IPS-18a (cell line): ENCODE measurements around the gene NLN.

Experiments used
- H3K27ac ChIP-seq: one replicate; pipeline ENCODE4 v1.5.1; 2013; ENCODE audit warnings: low read length
- H3K27me3 ChIP-seq: one replicate; pipeline ENCODE4 v1.6.1; 2013; ENCODE audit warnings: mild to moderate bottlenecking, low read length; ENCODE audit not compliant: control insufficient read depth, insufficient read depth
- H3K36me3 ChIP-seq: one replicate; pipeline ENCODE4 v1.6.1; 2013; ENCODE audit warnings: low read depth, low read length; ENCODE audit not compliant: control insufficient read depth
- H3K4me1 ChIP-seq: one replicate; pipeline ENCODE4 v1.6.1; 2013; ENCODE audit warnings: low read depth, low read length; ENCODE audit not compliant: control insufficient read depth
- H3K4me3 ChIP-seq: one replicate; pipeline ENCODE4 v1.5.1; 2013; ENCODE audit warnings: low read length
- H3K9ac ChIP-seq: one replicate; pipeline ENCODE4 v1.6.1; 2013; ENCODE audit warnings: mild to moderate bottlenecking, low read length, moderate library complexity
- H3K9me3 ChIP-seq: one replicate; pipeline ENCODE4 v1.6.1; 2013; ENCODE audit warnings: low read depth, low read length; ENCODE audit not compliant: control insufficient read depth

Gene NLN

DNA sequence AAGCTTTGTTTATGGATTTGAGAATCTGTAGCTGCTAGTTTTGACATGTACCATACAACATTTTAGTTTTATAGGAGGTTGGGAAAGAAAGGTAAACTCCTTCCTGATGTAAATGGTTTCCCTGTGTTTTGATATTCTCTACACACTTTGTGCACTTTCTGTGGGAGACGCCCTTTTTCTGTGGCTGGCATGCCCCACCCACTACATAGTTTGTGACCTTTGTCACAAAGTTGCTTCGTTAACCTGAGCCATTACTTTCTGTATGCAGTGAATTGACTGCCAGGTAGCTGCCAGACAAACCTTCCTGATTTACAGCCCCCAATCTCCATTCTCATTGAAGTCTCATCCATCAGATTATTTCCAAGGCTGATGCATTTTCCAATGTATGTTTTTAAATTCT, 90.6 kb downstream of the NLN start:
- Histone ChIP-seq H3K4me1 (peaks cover 5% of the 10 kb centered on the region), H3K9ac (no peak overlapping the region), H3K27me3 (no peaks in the 10 kb centered on the region), H3K27ac (no peak overlapping the region), H3K4me3 (no peak overlapping the region), H3K36me3 (peaks cover 86% of the 10 kb centered on the region), H3K9me3 (no peaks in the 10 kb centered on the region)

DNA sequence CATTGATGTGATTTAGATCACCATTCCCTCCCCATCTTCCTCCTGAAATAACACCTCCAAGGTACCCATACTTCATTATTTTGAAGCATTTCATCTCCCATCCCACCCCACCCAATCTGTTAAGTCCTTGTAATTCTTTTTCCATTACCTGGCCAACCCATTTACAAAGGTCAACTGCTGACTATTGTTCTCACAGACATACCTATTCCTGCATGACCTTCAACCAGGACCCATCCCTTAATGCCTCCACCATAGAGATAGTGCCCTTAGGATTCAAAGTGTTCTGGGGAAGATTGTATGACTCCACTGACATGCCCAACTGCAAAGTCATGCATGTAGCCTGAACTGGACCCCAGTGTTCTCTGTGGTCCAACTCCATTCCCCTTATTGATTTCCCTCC, 91.2 kb downstream of the NLN start:
- H3K27ac ChIP-seq = no peak overlapping the region
- H3K9me3 ChIP-seq = no peaks in the 10 kb centered on the region
- H3K4me3 ChIP-seq = no peak overlapping the region
- peaks cover 88% of the 10 kb centered on the region for H3K36me3 ChIP-seq
- H3K4me1 ChIP-seq = peaks cover 6% of the 10 kb centered on the region
- no peaks in the 10 kb centered on the region for H3K27me3 ChIP-seq
- H3K9ac ChIP-seq = no peak overlapping the region

DNA sequence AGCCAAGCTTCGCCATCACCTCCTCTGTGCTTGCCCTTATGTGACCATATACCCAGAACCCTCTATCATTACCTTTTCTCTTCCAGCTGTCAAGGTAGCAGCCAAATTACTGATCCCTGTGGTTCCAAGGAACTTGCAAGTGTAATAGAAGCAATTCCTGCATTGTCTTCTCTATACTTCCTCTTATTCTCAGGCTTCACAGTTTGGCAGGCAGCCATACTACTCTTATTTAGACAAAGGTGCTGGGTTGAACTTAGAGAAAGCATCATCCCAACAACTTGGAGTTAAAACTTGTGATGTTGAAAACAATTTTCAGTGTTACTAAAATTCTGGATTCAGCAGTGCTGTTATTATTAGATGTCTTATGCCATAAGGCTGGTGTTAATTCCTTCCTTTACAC, 93.2 kb downstream of the NLN start:
- Histone ChIP-seq H3K9ac (no peak overlapping the region), H3K27me3 (no peaks in the 10 kb centered on the region), H3K36me3 (peaks cover 69% of the 10 kb centered on the region), H3K9me3 (no peaks in the 10 kb centered on the region), H3K4me3 (no peak overlapping the region), H3K4me1 (peaks cover 6% of the 10 kb centered on the region), H3K27ac (no peak overlapping the region)

DNA sequence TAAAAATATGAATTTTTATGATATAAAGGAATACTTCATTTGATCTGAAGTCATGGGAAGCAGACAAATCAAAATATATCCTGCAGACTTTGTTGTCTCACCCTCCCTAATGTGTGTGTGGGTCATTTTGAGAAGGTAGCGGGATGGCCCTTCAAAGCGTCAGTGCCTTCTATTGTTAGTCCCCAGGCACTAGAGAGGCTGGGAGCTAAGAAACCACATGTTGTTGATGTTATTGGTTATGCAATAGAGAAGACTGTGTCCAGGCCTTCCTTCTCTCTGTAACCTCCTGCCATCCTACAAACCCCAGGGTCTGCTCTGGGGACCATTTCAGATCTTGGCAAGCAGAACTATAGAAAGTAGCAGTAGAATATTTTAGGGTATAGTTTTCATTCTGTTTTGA, 94.7 kb downstream of the NLN start:
- peaks cover 6% of the 10 kb centered on the region for H3K4me1 ChIP-seq
- no peak overlapping the region for H3K9ac ChIP-seq
- no peak overlapping the region for H3K4me3 ChIP-seq
- no peaks in the 10 kb centered on the region for H3K9me3 ChIP-seq
- H3K27ac ChIP-seq = no peak overlapping the region
- peaks cover 58% of the 10 kb centered on the region for H3K36me3 ChIP-seq
- H3K27me3 ChIP-seq = no peaks in the 10 kb centered on the region

DNA sequence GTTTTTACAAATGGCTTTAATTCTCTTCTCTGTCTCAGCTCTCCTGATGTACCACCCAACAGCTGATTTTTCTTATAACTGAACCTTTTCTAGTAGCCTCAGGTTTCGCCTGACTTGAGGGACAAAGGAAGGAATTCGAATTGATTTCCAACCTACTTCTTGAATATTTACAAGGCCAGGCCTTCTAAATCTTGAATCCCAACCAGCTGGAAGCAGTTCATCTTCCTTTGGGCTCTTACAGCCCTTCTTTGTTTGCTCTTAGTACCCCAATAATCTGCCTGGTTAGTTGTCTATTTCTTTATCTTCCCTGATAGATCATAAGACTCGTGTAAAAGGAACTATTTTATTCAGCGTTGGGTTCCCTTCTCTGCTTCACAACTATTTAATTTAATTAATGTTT, 95.9 kb downstream of the NLN start:
- H3K9ac ChIP-seq = no peak overlapping the region
- peaks cover 6% of the 10 kb centered on the region for H3K4me1 ChIP-seq
- H3K4me3 ChIP-seq = no peak overlapping the region
- H3K27ac ChIP-seq = no peak overlapping the region
- H3K9me3 ChIP-seq = no peaks in the 10 kb centered on the region
- no peaks in the 10 kb centered on the region for H3K27me3 ChIP-seq
- peaks cover 55% of the 10 kb centered on the region for H3K36me3 ChIP-seq

DNA sequence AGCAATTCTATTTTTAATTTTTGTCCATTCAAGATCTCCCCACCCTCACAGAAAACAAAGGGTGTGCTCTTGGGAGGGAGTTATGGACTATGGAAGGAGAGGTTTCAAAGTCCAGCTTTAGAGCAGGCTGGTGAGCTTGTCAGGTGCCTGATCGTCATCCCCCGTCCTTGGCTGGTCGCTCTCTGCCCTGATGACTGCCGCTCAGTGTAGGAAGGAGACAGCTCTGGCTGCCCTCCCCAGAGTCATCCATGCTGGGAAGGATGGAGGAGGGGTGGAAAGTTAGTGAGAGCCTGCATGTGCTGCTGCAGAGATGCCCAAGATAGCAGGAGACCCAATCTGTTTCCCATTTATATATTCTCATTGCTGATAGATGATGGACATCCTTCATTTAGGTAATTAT, 96.6 kb downstream of the NLN start:
- Histone ChIP-seq H3K27ac (no peak overlapping the region), H3K9ac (no peak overlapping the region), H3K4me3 (no peak overlapping the region), H3K9me3 (no peaks in the 10 kb centered on the region), H3K27me3 (no peaks in the 10 kb centered on the region), H3K36me3 (peaks cover 53% of the 10 kb centered on the region), H3K4me1 (peaks cover 6% of the 10 kb centered on the region)

DNA sequence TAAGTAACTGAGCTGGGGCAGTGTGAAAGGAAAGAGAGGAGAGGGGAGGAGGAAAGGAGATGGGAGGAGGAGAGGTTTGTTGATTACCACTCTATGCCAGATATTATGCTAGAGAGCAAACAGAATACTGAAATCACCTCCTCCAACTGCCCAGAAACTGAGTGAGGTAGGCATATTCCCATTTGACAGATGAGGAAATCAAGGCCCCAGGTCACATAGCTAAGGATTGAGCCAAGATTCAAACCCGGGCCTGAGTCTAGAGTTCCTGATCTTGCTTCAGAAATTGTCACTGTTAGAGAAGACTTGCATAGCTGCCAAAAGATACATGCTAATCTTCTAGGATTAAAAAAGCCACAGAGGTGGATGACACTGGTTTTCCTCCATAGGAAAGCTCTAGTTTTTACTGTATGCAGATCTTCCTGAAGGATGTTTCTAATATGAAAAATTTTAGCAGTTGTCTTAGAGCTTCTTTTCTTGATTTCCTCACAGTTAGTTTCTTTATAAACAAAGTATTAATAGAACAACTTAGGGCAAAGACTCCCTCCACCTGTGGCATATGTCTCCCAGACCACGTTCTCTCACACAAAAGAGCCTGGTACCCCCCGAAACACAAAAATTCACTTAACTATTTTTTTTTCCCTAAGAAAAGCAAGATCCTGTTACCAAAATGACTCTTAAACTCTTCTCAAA, 97.4 kb downstream of the NLN start:
- Histone ChIP-seq H3K9ac (no peak overlapping the region), H3K4me1 (peaks cover 6% of the 10 kb centered on the region), H3K36me3 (peaks cover 47% of the 10 kb centered on the region), H3K9me3 (no peaks in the 10 kb centered on the region), H3K27me3 (no peaks in the 10 kb centered on the region), H3K4me3 (no peak overlapping the region), H3K27ac (no peak overlapping the region)

DNA sequence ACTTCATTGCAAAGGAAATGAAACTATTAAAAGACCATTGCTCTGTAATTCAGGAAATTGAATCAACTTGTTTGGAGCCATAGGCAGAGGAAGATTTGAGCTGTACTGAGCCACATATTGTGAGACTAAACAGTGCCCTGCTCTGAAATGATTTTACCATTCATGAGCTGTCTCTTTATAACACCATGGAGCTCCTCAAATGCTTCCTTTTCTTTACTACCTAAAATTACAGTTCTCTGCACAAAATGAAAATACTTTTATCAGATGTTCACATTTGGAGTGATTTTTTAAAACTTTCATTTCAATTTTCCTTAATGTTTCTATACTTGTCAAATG, 97.9 kb downstream of the NLN start:
- Histone ChIP-seq H3K27ac (no peak overlapping the region), H3K9me3 (no peaks in the 10 kb centered on the region), H3K9ac (no peak overlapping the region), H3K36me3 (peaks cover 45% of the 10 kb centered on the region), H3K27me3 (no peaks in the 10 kb centered on the region), H3K4me1 (peaks cover 6% of the 10 kb centered on the region), H3K4me3 (no peak overlapping the region)

DNA sequence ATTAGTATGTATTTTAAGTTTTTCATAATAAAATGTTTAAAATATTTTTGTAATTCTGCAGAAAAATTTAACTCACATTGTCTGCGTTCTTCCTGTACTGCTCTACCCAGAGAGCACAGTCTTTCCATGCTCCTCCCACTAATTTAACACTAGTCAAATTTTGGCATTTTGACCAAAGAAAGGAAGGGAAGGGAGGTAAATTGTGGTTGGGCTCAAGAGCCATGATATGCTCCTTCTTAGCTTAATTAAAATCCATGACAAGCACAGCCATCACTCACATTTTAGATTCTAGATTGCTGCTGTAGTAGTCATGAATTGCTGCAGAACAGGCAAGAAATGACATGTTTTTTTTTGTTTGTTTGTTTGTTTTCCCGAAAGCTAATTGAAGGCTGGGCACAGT, 98.4 kb downstream of the NLN start:
- no peaks in the 10 kb centered on the region for H3K27me3 ChIP-seq
- H3K4me3 ChIP-seq = no peak overlapping the region
- H3K36me3 ChIP-seq = peaks cover 42% of the 10 kb centered on the region
- H3K27ac ChIP-seq = no peak overlapping the region
- H3K9me3 ChIP-seq = no peaks in the 10 kb centered on the region
- H3K4me1 ChIP-seq = peaks cover 6% of the 10 kb centered on the region
- H3K9ac ChIP-seq = no peak overlapping the region

DNA sequence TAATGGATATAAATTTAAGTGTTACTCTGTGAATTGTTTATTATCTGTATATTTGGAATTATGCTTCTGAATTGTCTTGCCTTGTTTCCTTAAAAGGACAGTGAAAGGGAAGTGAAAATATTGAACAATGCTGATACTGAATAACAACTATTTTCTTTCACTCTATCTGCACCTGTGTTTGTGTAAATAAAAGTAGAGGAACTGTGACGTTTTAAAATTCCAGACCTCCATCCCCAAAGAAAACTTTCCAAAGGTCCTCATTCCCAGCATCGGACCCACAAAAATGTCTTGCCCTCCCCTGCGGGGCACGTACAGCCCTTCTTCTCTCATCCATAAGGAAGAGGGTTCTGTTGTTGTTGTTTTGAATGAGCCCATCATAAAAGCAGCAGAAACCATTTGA, 100.0 kb downstream of the NLN start:
- peaks cover 6% of the 10 kb centered on the region for H3K4me1 ChIP-seq
- no peak overlapping the region for H3K4me3 ChIP-seq
- H3K27me3 ChIP-seq = no peaks in the 10 kb centered on the region
- H3K27ac ChIP-seq = no peak overlapping the region
- H3K36me3 ChIP-seq = peaks cover 35% of the 10 kb centered on the region
- H3K9ac ChIP-seq = no peak overlapping the region
- no peaks in the 10 kb centered on the region for H3K9me3 ChIP-seq

DNA sequence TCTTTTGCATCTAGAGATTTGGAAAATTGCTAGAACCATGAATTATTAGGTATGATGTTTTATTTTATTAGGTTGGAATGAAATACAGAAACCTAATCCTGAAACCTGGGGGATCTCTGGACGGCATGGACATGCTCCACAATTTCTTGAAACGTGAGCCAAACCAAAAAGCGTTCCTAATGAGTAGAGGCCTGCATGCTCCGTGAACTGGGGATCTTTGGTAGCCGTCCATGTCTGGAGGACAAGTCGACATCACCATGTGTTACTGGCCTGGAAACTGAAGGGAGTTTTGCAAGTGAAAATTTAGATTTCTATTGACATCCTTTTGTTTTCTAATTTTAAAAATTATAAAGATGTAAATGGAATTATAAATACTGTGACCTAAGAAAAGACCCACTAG, 100.7 kb downstream of the NLN start:
- peaks cover under 1% of the 10 kb centered on the region for H3K4me1 ChIP-seq
- no peaks in the 10 kb centered on the region for H3K9me3 ChIP-seq
- no peak overlapping the region for H3K4me3 ChIP-seq
- H3K27ac ChIP-seq = no peak overlapping the region
- peaks cover 28% of the 10 kb centered on the region for H3K36me3 ChIP-seq
- H3K27me3 ChIP-seq = no peaks in the 10 kb centered on the region
- no peak overlapping the region for H3K9ac ChIP-seq

DNA sequence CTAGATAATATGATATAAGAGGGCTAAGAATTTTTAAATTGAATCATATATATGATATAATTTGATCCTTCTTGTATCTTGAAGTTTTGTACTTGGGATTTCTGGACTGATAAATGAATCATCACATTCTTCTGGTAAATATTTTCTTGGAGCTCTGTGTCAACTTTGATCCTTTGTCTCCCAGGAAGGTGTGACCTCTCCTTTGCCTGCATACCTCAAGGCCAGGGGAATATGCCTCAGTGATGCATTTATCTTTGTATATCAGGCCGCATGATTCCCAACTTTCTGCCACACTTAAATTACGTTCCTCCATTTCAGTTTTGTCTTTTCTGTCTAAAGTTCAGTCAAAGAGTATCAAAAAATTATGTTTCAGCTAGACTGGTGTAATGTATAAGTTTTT, 101.2 kb downstream of the NLN start:
- H3K9ac ChIP-seq = no peak overlapping the region
- H3K4me3 ChIP-seq = no peak overlapping the region
- no peaks in the 10 kb centered on the region for H3K27me3 ChIP-seq
- peaks cover 26% of the 10 kb centered on the region for H3K36me3 ChIP-seq
- no peak overlapping the region for H3K27ac ChIP-seq
- H3K9me3 ChIP-seq = no peaks in the 10 kb centered on the region
- H3K4me1 ChIP-seq = no peaks in the 10 kb centered on the region
